ENCODE results near the gene NSA2. TPM values are rescaled to one million over a fixed set of nuclear protein-coding genes. Genes with fewer than 3 reads are reported as not detected.
"Not testable (repeated sequence)": the region's sequence is repeated elsewhere in the genome, so short reads cannot be mapped to it uniquely, and the experiment has no call there.

The NSA2 gene
- total RNA-seq, 1 experiment from 2014 or later, result 106 TPM

DNA sequence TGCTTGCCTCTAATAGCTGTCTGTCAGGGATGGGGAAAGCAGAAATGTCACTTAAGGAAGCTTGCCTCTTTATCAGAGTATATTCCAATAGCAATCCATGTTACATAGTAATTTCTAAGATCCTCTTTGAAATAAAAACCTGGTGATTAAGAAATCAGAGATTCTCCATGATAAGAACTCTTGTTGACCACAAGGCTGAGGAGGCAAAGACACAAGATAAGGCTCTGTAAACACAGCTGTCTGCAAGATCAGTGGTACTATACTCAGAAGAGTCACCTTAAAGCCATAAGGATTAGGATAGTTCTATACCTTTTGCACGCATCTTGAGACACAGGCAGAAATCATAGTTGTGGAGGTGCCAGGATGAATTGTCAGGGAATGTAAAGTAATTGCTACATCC, 41.7 kb upstream of the NSA2 start:
- H3K27ac Mint-ChIP-seq (ENCODE audit: low read depth, unreplicated experiment), result no peak overlapping the region

GRCh38 chr5:74736759-74737158, 30.3 kb upstream of the NSA2 start:
- Mint-ChIP-seq H3K4me1 (ENCODE audit: insufficient read depth, unreplicated experiment) (no peaks in the 10 kb centered on the region), H3K27me3 (ENCODE audit: insufficient read depth, unreplicated experiment) (no peaks in the 10 kb centered on the region), H3K36me3 (ENCODE audit: insufficient read depth, unreplicated experiment) (peaks cover 74% of the 10 kb centered on the region), H3K27ac (ENCODE audit: low read depth, unreplicated experiment) (no peak overlapping the region), H3K4me3 (ENCODE audit: unreplicated experiment) (no peak overlapping the region), H3K9me3 (ENCODE audit: unreplicated experiment) (no peaks in the 10 kb centered on the region)
- ChIA-PET POLR2A (interaction anchor here (0.6 to 0.9 kb wide), 2 partner anchors 19 to 22 kb away, joined by 3 read pairs; no protein-coding TSS in a partner anchor), CTCF (no interaction called here)
- TF ChIP-seq CTCF (IDR thresholded peaks at IDR 0.05; ENCODE audit: unreplicated experiment), result no peak
- no TSS peak for BruUV-seq (replicated peaks)
- DNase-seq (ENCODE audit: unreplicated experiment), result no peak
- intact Hi-C loops (cut with micrococcal nuclease), result no loop called here

More for the DNA sequence above, 41.7 kb upstream of the NSA2 start:
- BruUV-seq (replicated peaks), result no TSS peak
- Mint-ChIP-seq H3K9me3 (ENCODE audit: unreplicated experiment) (no peaks in the 10 kb centered on the region), H3K4me3 (ENCODE audit: unreplicated experiment) (no peak overlapping the region), H3K4me1 (ENCODE audit: insufficient read depth, unreplicated experiment) (no peaks in the 10 kb centered on the region), H3K27me3 (ENCODE audit: insufficient read depth, unreplicated experiment) (no peaks in the 10 kb centered on the region), H3K36me3 (ENCODE audit: insufficient read depth, unreplicated experiment) (peaks cover 75% of the 10 kb centered on the region)
- DNase-seq (ENCODE audit: unreplicated experiment), result no peak
- TF ChIP-seq CTCF (IDR thresholded peaks at IDR 0.05; ENCODE audit: unreplicated experiment), result no peak
- intact Hi-C loops (cut with micrococcal nuclease), result no loop called here
- ChIA-PET POLR2A (interaction anchor here (1.2 kb wide), 1 partner anchor 18 kb away, joined by 4 read pairs; no protein-coding TSS in a partner anchor), CTCF (interaction anchor here (0.9 kb wide), 1 partner anchor 52 kb away, joined by 3 read pairs; no protein-coding TSS in a partner anchor)

- TF ChIP-seq CTCF (IDR thresholded peaks at IDR 0.05; ENCODE audit: unreplicated experiment), result no peak
- BruUV-seq (replicated peaks), result no TSS peak
- no peaks in the 10 kb centered on the region for H3K9me3 Mint-ChIP-seq (ENCODE audit: unreplicated experiment)
- H3K36me3 Mint-ChIP-seq (ENCODE audit: insufficient read depth, unreplicated experiment), result peaks cover 68% of the 10 kb centered on the region
- ChIA-PET POLR2A (interaction anchor here (1.1 to 1.3 kb wide), 2 partner anchors 16 to 21 kb away, joined by 3 read pairs; no protein-coding TSS in a partner anchor), CTCF (interaction anchor here (0.6 to 1.2 kb wide), 3 partner anchors 21 to 149 kb away, joined by 3 read pairs; no protein-coding TSS in a partner anchor)
- intact Hi-C loops (cut with micrococcal nuclease), result no loop called here
- H3K27me3 Mint-ChIP-seq (ENCODE audit: insufficient read depth, unreplicated experiment), result no peaks in the 10 kb centered on the region
- H3K4me3 Mint-ChIP-seq (ENCODE audit: unreplicated experiment), result no peak overlapping the region
- no peak overlapping the region for H3K27ac Mint-ChIP-seq (ENCODE audit: low read depth, unreplicated experiment)
- H3K4me1 Mint-ChIP-seq (ENCODE audit: insufficient read depth, unreplicated experiment), result no peaks in the 10 kb centered on the region
- DNase-seq (ENCODE audit: unreplicated experiment), result no peak
These were observed 28.6 kb upstream of the NSA2 start for GRCh38 chr5:74738406-74738805.

GRCh38 chr5:74748742-74749141, 18.3 kb upstream of the NSA2 start:
- peaks cover 81% of the 10 kb centered on the region for H3K36me3 Mint-ChIP-seq (ENCODE audit: insufficient read depth, unreplicated experiment)
- intact Hi-C loops (cut with micrococcal nuclease), result not testable (repeated sequence)

More at GRCh38 chr5:74748742-74749141, 18.3 kb upstream of the NSA2 start:
- not testable (repeated sequence) for BruUV-seq (replicated peaks); H3K9me3 Mint-ChIP-seq (ENCODE audit: unreplicated experiment); H3K4me1 Mint-ChIP-seq (ENCODE audit: insufficient read depth, unreplicated experiment); DNase-seq (ENCODE audit: unreplicated experiment); H3K27me3 Mint-ChIP-seq (ENCODE audit: insufficient read depth, unreplicated experiment); H3K4me3 Mint-ChIP-seq (ENCODE audit: unreplicated experiment); H3K27ac Mint-ChIP-seq (ENCODE audit: low read depth, unreplicated experiment)
- CTCF ChIA-PET, result interaction anchor here (0.6 to 2.5 kb wide), 3 partner anchors 13 to 74 kb away, joined by 3 to 8 read pairs (median 4); partner anchors contain the start of genes GFM2 and NSA2
- POLR2A ChIA-PET, result interaction anchor here (0.9 to 1.1 kb wide), 2 partner anchors 10 to 13 kb away, joined by 3 to 6 read pairs; no protein-coding TSS in a partner anchor

Measured in MCF 10A (cell line).